ENCODE measurements around the gene ZXDA.
"Not testable (repeated sequence)": the region's sequence is repeated elsewhere in the genome, so short reads cannot be mapped to it uniquely, and the experiment has no call there.

The ZXDA gene, protein sequence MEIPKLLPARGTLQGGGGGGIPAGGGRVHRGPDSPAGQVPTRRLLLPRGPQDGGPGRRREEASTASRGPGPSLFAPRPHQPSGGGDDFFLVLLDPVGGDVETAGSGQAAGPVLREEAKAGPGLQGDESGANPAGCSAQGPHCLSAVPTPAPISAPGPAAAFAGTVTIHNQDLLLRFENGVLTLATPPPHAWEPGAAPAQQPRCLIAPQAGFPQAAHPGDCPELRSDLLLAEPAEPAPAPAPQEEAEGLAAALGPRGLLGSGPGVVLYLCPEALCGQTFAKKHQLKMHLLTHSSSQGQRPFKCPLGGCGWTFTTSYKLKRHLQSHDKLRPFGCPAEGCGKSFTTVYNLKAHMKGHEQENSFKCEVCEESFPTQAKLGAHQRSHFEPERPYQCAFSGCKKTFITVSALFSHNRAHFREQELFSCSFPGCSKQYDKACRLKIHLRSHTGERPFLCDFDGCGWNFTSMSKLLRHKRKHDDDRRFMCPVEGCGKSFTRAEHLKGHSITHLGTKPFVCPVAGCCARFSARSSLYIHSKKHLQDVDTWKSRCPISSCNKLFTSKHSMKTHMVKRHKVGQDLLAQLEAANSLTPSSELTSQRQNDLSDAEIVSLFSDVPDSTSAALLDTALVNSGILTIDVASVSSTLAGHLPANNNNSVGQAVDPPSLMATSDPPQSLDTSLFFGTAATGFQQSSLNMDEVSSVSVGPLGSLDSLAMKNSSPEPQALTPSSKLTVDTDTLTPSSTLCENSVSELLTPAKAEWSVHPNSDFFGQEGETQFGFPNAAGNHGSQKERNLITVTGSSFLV

DNA sequence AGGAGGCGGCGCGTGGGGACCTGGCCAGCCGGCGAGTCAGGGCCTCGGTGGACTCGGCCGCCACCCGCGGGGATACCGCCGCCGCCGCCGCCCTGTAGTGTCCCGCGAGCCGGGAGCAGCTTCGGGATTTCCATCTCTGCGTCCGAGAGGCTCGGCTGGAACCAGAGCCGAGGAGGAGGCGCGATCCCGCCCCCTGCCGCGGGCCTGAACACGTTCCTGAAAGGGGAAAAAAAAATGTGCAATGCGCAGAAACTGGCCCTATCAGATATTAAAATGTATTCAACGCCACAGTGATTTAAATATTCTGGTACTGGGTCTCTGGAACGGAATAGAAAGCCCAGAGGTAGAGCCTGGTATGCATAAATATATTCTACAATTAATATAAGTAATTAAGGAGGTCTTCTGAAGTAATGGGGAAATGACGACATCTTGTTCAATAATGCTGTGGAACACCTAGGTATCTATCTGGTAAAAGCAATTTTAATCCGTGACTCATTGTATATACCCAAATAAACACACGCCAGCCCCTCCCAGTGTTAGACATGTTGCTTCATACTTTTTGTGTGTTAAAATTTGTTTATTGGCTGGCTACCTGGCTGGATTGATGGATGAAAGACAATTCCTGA lies at the start of gene ZXDA:
ZXDA (minus strand) TSS at position 172 of the 626 bp plus-strand sequence; CDS start at position 134, 38 bp downstream.
- not testable (repeated sequence) for DNase-seq (ENCODE audit: low read depth)
- H3K4me3 ChIP-seq (ENCODE audit: control insufficient read depth, low read depth, low read length), result peak within 1 kb of the TSS; percentile 37

DNA sequence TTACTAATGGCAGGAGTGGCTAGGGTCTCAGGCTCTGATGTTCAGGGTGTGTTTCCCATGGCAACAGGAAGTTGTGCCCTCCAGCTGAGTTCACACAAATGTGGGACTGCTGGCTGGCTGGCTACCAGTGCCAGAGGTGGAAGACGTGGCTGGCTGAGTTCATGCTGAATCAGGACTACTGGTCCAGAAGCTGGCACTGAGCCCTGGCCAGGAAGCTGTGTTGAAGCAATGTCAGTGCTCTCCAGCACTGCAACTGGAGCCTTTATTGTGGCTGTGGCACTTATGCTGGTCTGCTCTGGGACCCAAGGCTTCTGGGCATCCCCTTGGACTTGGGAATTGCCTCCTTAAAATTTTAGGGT lies 42.0 kb upstream of the ZXDA start:
- no peak overlapping the region for H3K4me3 ChIP-seq (ENCODE audit: control insufficient read depth, low read depth, low read length)
- no peak for TF ChIP-seq CTCF (IDR thresholded peaks at IDR 0.05; ENCODE audit: control insufficient read depth, insufficient read depth, low read depth, low read length, missing control alignments)
- no peak for DNase-seq (ENCODE audit: low read depth)

DNA sequence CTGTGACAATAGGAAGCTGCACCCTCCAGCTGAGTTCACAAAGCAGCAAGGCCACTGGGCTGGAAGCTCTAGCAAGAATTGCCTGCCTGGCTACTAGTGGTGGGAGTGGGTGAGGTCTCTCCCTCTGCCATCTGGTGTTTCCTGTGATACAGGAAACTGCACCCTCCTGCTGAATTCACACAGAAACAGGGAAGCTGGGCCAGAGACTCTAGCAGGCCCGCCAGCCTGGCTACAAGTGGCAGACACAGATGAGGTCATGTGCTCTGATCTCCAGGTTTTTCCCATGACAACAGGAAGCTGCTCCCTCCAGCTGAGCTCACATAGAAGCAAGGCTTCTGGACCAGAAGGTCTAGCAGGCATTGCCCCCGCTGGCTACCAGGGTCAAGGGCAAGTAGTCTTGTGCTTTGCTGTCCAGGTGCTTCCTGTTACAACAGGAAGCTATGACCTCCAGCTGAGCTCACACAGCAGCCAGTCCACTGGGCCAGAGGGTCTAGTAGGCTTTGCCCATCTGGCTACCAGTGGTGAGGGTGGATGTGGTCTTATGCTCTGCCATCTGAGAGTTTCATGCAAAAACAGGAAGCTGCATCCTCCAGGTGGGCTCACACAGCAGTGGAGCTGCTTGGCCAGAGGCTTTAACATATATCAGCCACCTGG lies 41.5 kb upstream of the ZXDA start:
- H3K4me3 ChIP-seq (ENCODE audit: control insufficient read depth, low read depth, low read length), result no peak overlapping the region
- no peak for TF ChIP-seq CTCF (IDR thresholded peaks at IDR 0.05; ENCODE audit: control insufficient read depth, insufficient read depth, low read depth, low read length, missing control alignments)
- no peak for DNase-seq (ENCODE audit: low read depth)

DNA sequence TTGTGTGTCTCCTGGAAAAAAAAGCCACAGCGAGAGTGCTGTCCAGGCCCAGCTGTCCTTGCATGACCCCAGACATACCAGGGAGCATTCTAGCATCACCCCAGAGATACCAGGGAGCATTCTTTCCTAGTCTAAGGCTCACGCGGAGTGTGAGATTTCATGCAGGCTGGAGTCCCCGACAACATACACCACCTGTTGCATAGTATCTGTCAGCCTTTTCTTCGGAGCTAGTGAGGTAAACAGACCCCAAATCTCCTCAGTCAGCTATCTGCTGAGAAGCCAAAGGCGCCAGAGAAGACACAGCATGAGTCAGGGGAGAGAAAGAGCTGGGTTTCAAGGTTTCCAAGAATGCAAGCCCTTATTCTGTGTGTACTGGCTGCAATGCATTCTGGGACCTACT lies 23.1 kb upstream of the ZXDA start:
- DNase-seq (ENCODE audit: low read depth), result no peak
- TF ChIP-seq CTCF (IDR thresholded peaks at IDR 0.05; ENCODE audit: control insufficient read depth, insufficient read depth, low read depth, low read length, missing control alignments), result no peak

DNA sequence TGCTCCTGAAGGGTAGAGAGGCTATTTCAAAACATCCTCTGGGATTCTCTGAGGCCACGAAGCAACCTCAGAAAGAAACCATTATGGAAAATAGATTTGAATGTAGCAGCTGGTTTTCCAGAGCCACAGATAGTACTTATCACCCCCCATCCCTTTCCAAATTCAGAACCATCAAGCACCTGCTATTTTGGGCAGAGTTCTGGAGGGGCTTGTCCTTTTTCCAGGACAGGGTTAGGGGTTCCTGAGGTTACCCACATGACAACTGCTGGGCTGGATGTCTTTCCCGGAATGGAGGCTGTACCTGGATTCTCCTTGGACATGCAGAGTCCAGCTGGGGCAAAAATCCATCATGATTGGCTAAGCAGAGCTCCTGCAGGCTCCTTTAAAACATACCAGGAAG lies 22.0 kb upstream of the ZXDA start:
- no peak overlapping the region for H3K4me3 ChIP-seq (ENCODE audit: control insufficient read depth, low read depth, low read length)
- TF ChIP-seq CTCF (IDR thresholded peaks at IDR 0.05; ENCODE audit: control insufficient read depth, insufficient read depth, low read depth, low read length, missing control alignments), result no peak

More for the DNA sequence above, 23.1 kb upstream of the ZXDA start:
- no peak overlapping the region for H3K4me3 ChIP-seq (ENCODE audit: control insufficient read depth, low read depth, low read length)

DNA sequence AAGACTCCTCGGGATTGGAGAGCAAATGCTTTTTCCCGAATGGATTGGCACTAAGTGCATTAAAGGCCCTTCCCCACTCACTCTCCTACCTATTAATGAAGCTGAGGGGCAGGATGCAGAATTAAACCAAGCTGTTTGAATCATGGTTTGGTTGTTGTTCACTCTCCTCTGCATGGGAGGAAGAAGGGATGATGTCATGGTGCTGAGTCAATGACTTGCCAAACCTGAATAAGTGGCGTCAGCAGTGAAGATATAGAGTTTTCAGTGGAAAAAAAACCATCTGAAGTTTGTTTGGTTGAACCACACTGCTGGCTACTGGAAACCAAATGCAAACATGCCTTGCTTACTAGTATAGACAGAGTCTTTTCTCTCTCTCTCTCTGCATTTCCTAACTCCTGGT lies 19.8 kb upstream of the ZXDA start:
- H3K4me3 ChIP-seq (ENCODE audit: control insufficient read depth, low read depth, low read length), result no peak overlapping the region
- DNase-seq (ENCODE audit: low read depth), result no peak
- no peak for TF ChIP-seq CTCF (IDR thresholded peaks at IDR 0.05; ENCODE audit: control insufficient read depth, insufficient read depth, low read depth, low read length, missing control alignments)

More for the DNA sequence above, 22.0 kb upstream of the ZXDA start:
- no peak for DNase-seq (ENCODE audit: low read depth)

All from AG09309 (cell line).